ENCODE results near the gene LSM11.
"Not testable (repeated sequence)": the region's sequence is repeated elsewhere in the genome, so short reads cannot be mapped to it uniquely, and the experiment has no call there.

Gene LSM11

DNA sequence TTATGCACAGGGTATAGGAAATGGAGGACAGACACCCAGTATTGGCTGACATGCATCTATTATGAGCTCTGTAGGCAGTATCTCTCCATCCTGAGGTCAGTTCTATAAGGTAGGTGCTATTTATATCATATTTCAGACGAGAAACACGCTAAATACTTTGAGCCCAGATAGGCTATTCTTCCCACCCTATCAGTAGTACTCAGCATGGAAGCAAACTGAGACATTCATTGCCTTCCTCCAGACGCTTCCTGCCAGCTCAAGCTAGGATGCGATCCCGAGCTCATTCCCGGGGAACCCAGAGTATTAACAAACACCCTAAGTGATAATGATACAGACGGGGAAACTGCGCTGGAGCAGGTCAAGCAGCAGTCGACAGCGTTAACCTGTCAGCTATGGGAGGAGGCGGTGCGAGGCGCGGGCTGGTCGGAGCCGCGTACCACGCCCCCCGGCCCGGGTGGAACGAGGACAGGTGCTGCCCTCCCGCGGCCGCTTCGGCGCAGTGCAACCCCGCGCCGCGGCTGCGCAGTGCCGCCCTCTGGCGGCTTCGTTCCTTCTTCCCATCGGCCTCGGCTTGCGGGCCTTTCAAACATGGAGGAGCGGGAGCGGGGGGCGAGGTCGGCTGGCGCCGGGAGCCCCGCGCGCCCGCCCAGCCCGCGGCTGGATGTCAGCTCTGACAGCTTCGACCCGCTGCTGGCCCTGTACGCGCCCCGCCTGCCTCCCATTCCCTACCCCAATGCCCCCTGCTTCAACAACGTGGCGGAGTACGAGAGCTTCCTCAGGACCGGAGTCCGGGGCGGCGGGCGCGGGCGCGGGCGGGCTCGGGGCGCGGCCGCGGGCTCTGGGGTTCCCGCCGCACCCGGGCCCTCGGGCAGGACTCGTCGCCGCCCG lies at the start of gene LSM11:
Gene LSM11, plus strand, starts transcription at position 550 of the 888 bp plus-strand sequence. Its CDS starts 39 bp downstream, at position 589.
- H3K4me1 ChIP-seq (ENCODE audit: low read length): peaks cover 12% of the 10 kb centered on the region; the same call in 1 of the 2 replicates
- no peak within 1 kb of the TSS for H3K27ac ChIP-seq (ENCODE audit: low read length)

DNA sequence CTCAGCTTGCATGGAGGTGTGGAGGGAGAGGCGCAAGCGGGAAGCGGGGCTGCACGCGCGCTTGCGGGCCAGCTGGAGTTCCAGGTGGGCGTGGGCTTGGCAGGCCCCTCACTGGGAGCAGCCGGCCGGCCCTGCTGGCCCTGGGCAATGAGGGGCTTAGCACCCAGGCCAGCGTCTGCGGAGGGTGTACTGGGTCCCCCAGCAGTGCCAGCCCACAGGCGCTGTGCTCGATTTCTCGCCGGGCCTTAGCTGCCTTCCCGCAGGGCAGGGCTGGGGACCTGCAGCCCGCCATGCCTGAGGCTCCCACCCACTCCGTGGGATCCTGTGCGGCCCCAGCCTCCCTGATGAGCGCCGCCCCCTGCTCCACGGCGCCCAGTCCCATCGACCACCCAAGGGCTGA lies 49.7 kb upstream of the LSM11 start:
- not testable (repeated sequence) for H3K4me3 ChIP-seq (ENCODE audit: low read length); H3K9me2 ChIP-seq (replicated peaks; ENCODE audit: insufficient read depth, low read length); H3K79me2 ChIP-seq (ENCODE audit: low read length); H3K4me1 ChIP-seq (ENCODE audit: low read length); H3K27ac ChIP-seq (ENCODE audit: low read length); H3K36me3 ChIP-seq (replicated peaks; ENCODE audit: insufficient read depth, low read length); H3K9ac ChIP-seq (ENCODE audit: low read length); H4K20me1 ChIP-seq (ENCODE audit: insufficient read depth, low read length); DNase-seq; H3K9me3 ChIP-seq (replicated peaks; ENCODE audit: insufficient read depth, low read length); H3K4me2 ChIP-seq (ENCODE audit: low read depth, low read length); H3K27me3 ChIP-seq (replicated peaks; ENCODE audit: insufficient read depth, low read length); H2AFZ ChIP-seq (ENCODE audit: low read length); H3F3A ChIP-seq (ENCODE audit: insufficient read depth, low read length)

More for the DNA sequence above, at the start of gene LSM11:
- peaks cover 16% of the 10 kb centered on the region for H3K79me2 ChIP-seq (ENCODE audit: low read length)
- no peaks in the 10 kb centered on the region for H3K36me3 ChIP-seq (replicated peaks; ENCODE audit: insufficient read depth, low read length)
- peak; percentile 98 for TF ChIP-seq CTCF (IDR thresholded peaks at IDR 0.05; ENCODE audit: low read length)
- no peak for TF ChIP-seq EZH2 (optimal IDR thresholded peaks at IDR 0.05; ENCODE audit: low read depth, low read length)
- H3K9ac ChIP-seq (ENCODE audit: low read length): peak within 1 kb of the TSS; percentile 75
- H3K9me2 ChIP-seq (replicated peaks; ENCODE audit: insufficient read depth, low read length): no peaks in the 10 kb centered on the region
- H4K20me1 ChIP-seq (ENCODE audit: insufficient read depth, low read length): no peaks in the 10 kb centered on the region
- no peaks in the 10 kb centered on the region for H3F3A ChIP-seq (ENCODE audit: insufficient read depth, low read length)
- no peaks in the 10 kb centered on the region for H3K9me3 ChIP-seq (replicated peaks; ENCODE audit: insufficient read depth, low read length)
- peak within 1 kb of the TSS; percentile 89 for H3K4me2 ChIP-seq (ENCODE audit: low read depth, low read length)
- H3K27me3 ChIP-seq (replicated peaks; ENCODE audit: insufficient read depth, low read length): no peaks in the 10 kb centered on the region
- peak; percentile 88 for DNase-seq
- peak within 1 kb of the TSS; percentile 78 for H3K4me3 ChIP-seq (ENCODE audit: low read length)
- H2AFZ ChIP-seq (ENCODE audit: low read length): peak within 1 kb of the TSS; percentile 90

DNA sequence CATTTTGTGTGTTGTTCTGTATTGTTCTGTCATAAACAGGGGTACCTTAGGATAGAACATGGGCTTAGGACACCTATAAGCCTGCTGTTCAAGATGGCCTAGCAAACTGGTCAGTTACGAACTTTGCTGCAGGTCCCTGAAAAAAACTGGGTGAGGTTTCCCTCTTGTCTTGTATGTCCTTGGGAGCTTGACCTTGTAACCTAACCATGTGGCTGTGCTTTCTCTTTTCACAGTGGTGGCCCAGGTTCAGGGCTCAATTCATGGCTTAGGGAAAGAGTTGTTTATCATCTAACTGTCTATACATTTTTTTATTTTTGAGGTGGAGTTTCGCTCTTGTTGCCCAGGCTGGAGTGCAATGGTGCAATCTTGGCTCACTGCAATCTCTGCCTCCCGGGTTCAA lies 47.4 kb upstream of the LSM11 start:
- not testable (repeated sequence) for H3K27ac ChIP-seq (ENCODE audit: low read length); H3K9me2 ChIP-seq (replicated peaks; ENCODE audit: insufficient read depth, low read length); H4K20me1 ChIP-seq (ENCODE audit: insufficient read depth, low read length); H3K36me3 ChIP-seq (replicated peaks; ENCODE audit: insufficient read depth, low read length); H3K27me3 ChIP-seq (replicated peaks; ENCODE audit: insufficient read depth, low read length); DNase-seq; H3K9me3 ChIP-seq (replicated peaks; ENCODE audit: insufficient read depth, low read length); H3K4me3 ChIP-seq (ENCODE audit: low read length); H3F3A ChIP-seq (ENCODE audit: insufficient read depth, low read length); H3K9ac ChIP-seq (ENCODE audit: low read length); H3K4me1 ChIP-seq (ENCODE audit: low read length); H3K79me2 ChIP-seq (ENCODE audit: low read length); H2AFZ ChIP-seq (ENCODE audit: low read length); H3K4me2 ChIP-seq (ENCODE audit: low read depth, low read length)

DNA sequence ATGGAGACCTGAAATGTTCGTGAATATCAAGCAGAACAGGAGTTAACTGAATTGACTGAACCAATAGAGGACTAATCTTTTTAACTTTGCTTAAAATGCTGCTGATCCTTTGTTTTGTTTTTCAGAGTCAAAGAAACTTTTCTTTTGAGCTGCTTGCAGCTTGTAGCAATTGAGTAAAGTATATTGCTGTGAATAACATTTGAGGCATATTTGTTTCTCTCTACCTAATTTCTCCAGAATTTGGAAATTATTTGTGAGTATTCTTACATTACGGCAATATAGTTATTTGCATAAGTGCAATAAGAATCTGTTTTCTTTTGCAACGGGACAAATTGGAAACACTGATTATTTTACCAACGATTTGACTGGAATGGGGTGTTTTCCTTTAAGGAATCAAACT lies 44.8 kb upstream of the LSM11 start:
- H3K9me2 ChIP-seq (replicated peaks; ENCODE audit: insufficient read depth, low read length); H3K9me3 ChIP-seq (replicated peaks; ENCODE audit: insufficient read depth, low read length); H3K4me1 ChIP-seq (ENCODE audit: low read length); H3K27me3 ChIP-seq (replicated peaks; ENCODE audit: insufficient read depth, low read length); H4K20me1 ChIP-seq (ENCODE audit: insufficient read depth, low read length); H2AFZ ChIP-seq (ENCODE audit: low read length); H3K36me3 ChIP-seq (replicated peaks; ENCODE audit: insufficient read depth, low read length); H3K4me2 ChIP-seq (ENCODE audit: low read depth, low read length); H3K4me3 ChIP-seq (ENCODE audit: low read length); DNase-seq; H3F3A ChIP-seq (ENCODE audit: insufficient read depth, low read length); H3K9ac ChIP-seq (ENCODE audit: low read length); H3K79me2 ChIP-seq (ENCODE audit: low read length); H3K27ac ChIP-seq (ENCODE audit: low read length): not testable (repeated sequence)

GRCh38 chr5:157703736-157704135 lies 39.8 kb upstream of the LSM11 start:
- H3K27ac ChIP-seq (ENCODE audit: low read length): no peak overlapping the region
- H3K9ac ChIP-seq (ENCODE audit: low read length): no peak overlapping the region
- no peaks in the 10 kb centered on the region for H3K79me2 ChIP-seq (ENCODE audit: low read length)
- H2AFZ ChIP-seq (ENCODE audit: low read length): no peak overlapping the region
- no peak overlapping the region for H3K4me3 ChIP-seq (ENCODE audit: low read length)
- H4K20me1 ChIP-seq (ENCODE audit: insufficient read depth, low read length): no peaks in the 10 kb centered on the region
- no peak for DNase-seq
- no peaks in the 10 kb centered on the region for H3K9me3 ChIP-seq (replicated peaks; ENCODE audit: insufficient read depth, low read length)
- TF ChIP-seq CTCF (IDR thresholded peaks at IDR 0.05; ENCODE audit: low read length): no peak
- no peak for TF ChIP-seq EZH2 (optimal IDR thresholded peaks at IDR 0.05; ENCODE audit: low read depth, low read length)
- TF ChIP-seq EZH2phosphoT487 (IDR thresholded peaks at IDR 0.05; ENCODE audit: low read length): no peak
- no peaks in the 10 kb centered on the region for H3K9me2 ChIP-seq (replicated peaks; ENCODE audit: insufficient read depth, low read length)
- no peaks in the 10 kb centered on the region for H3F3A ChIP-seq (ENCODE audit: insufficient read depth, low read length)
- H3K27me3 ChIP-seq (replicated peaks; ENCODE audit: insufficient read depth, low read length): no peaks in the 10 kb centered on the region
- no peak overlapping the region for H3K4me2 ChIP-seq (ENCODE audit: low read depth, low read length)
- H3K4me1 ChIP-seq (ENCODE audit: low read length): no peaks in the 10 kb centered on the region
- no peaks in the 10 kb centered on the region for H3K36me3 ChIP-seq (replicated peaks; ENCODE audit: insufficient read depth, low read length)
